A673 (cell line): Measurements from ENCODE around the gene OXCT1. TPM values are rescaled to one million over a fixed set of nuclear protein-coding genes. Genes with fewer than 3 reads are reported as not detected.

Source experiments
- BruUV-seq: library from RNA; stranded (reverse); fragments of 400-500 nt; replicated peaks from 2 replicates; lab custom pipeline; 2021; lab: Mats Ljungman, UMichigan
- CTCF ChIA-PET: fragments of 300-600 bp; sonication (Branson Sonifier 250); formaldehyde crosslinking; loops from one replicate; lab custom pipeline; 2022; ENCODE audit warnings: antibody characterized with exemption; lab: Charles Lee
- POLR2A ChIA-PET: fragments of 300-600 bp; sonication (Branson Sonifier 250); formaldehyde crosslinking; loops from one replicate; lab custom pipeline; 2022; ENCODE audit warnings: antibody characterized with exemption; ENCODE audit not compliant: low non-redundant PET; lab: Charles Lee
- DNase-seq: peaks from one replicate; pipeline ENCODE4 v3.0.0-alpha.2; 2015; ENCODE audit warnings: low spot score
- H3K27ac ChIP-seq: fragments of 200-600 bp; sonication (generic); 2 replicates; pipeline ENCODE4 v1.5.1; 2016; ENCODE audit warnings: mixed run types, low read depth, mild to moderate bottlenecking, mixed read lengths, antibody characterized with exemption, low read length; ENCODE audit not compliant: poor library complexity, severe bottlenecking
- H3K27me3 ChIP-seq: fragments of 200-600 bp; sonication (generic); replicated peaks from 2 replicates; pipeline ENCODE4 v1.6.1; 2017; ENCODE audit warnings: mixed run types, low read depth, mild to moderate bottlenecking, mixed read lengths, antibody characterized with exemption, low read length; ENCODE audit not compliant: insufficient read depth, poor library complexity
- H3K36me3 ChIP-seq: fragments of 200-600 bp; sonication (generic); 2 replicates; pipeline ENCODE4 v1.6.1; 2016; ENCODE audit warnings: mixed run types, mild to moderate bottlenecking, mixed read lengths, antibody characterized with exemption, low read length; ENCODE audit not compliant: insufficient read depth, poor library complexity, severe bottlenecking
- H3K4me1 ChIP-seq: fragments of 200-600 bp; sonication (generic); 2 replicates; pipeline ENCODE4 v1.6.1; 2017; ENCODE audit warnings: mixed run types, mild to moderate bottlenecking, mixed read lengths, antibody characterized with exemption, low read length; ENCODE audit not compliant: insufficient read depth, poor library complexity, severe bottlenecking
- H3K4me3 ChIP-seq: fragments of 200-600 bp; sonication (generic); 2 replicates; pipeline ENCODE4 v1.5.1; 2016; ENCODE audit warnings: low read depth, mixed run types, mild to moderate bottlenecking, mixed read lengths, low read length; ENCODE audit not compliant: poor library complexity, severe bottlenecking
- H3K9me3 ChIP-seq: fragments of 200-600 bp; sonication (generic); 2 replicates; pipeline ENCODE4 v1.6.1; 2016; ENCODE audit warnings: mixed run types, low read depth, mild to moderate bottlenecking, mixed read lengths, antibody characterized with exemption, low read length; ENCODE audit not compliant: poor library complexity, severe bottlenecking
- CTCF ChIP-seq: fragments of 300-800, 200-600 bp; sonication (generic); conservative IDR thresholded peaks from 2 replicates; pipeline ENCODE4 v1.5.1; 2017; ENCODE audit warnings: low read depth, mild to moderate bottlenecking, antibody characterized with exemption, low read length, moderate library complexity, mixed read lengths
- EZH2 ChIP-seq: fragments of 200-600 bp; sonication (generic); IDR thresholded peaks from 2 replicates; pipeline ENCODE4 v1.6.1; 2017; ENCODE audit warnings: borderline replicate concordance, low read depth, mild to moderate bottlenecking, mixed read lengths, antibody characterized with exemption, low read length; ENCODE audit not compliant: poor library complexity, severe bottlenecking
- intact Hi-C: fragments of 100-400 bp; cut with micrococcal nuclease; formaldehyde crosslinking; loops from one replicate; pipeline ENCODE4 v1.10.0; 2022; ENCODE audit not compliant: unreplicated experiment
- total RNA-seq: library from RNA; stranded (reverse); gene quantifications from 2 replicates; pipeline ENCODE4 v1.2.3, GENCODE V29; 2021

Gene OXCT1
- total RNA-seq, 1 experiment from 2014 or later, result 48.4 TPM

GRCh38 chr5:41896230-41896629 lies 26.0 kb upstream of the OXCT1 start:
- no peak for DNase-seq
- TF ChIP-seq CTCF, result no peak
- no peak overlapping the region for H3K27ac ChIP-seq
- H3K27me3 ChIP-seq, result no peaks in the 10 kb centered on the region
- no peaks in the 10 kb centered on the region for H3K36me3 ChIP-seq
- intact Hi-C loops, result no loop called here
- ChIA-PET POLR2A (no interaction called here), CTCF (no interaction called here)
- H3K9me3 ChIP-seq, result no peaks in the 10 kb centered on the region
- no TSS peak for BruUV-seq
- H3K4me1 ChIP-seq, result no peaks in the 10 kb centered on the region
- no peak overlapping the region for H3K4me3 ChIP-seq

GRCh38 chr5:41893074-41893851 lies 23.0 kb upstream of the OXCT1 start:
- Histone ChIP-seq H3K4me1 (no peaks in the 10 kb centered on the region), H3K27ac (no peak overlapping the region), H3K9me3 (no peaks in the 10 kb centered on the region), H3K36me3 (no peaks in the 10 kb centered on the region), H3K4me3 (no peak overlapping the region), H3K27me3 (no peaks in the 10 kb centered on the region)
- no peak for DNase-seq
- intact Hi-C loops, result no loop called here
- ChIA-PET POLR2A (no interaction called here), CTCF (no interaction called here)
- no TSS peak for BruUV-seq
- no peak for TF ChIP-seq CTCF
- TF ChIP-seq EZH2, result no peak

- TF ChIP-seq CTCF, result no peak
- no peak for TF ChIP-seq EZH2
- Histone ChIP-seq H3K4me1 (no peaks in the 10 kb centered on the region), H3K9me3 (no peaks in the 10 kb centered on the region), H3K36me3 (no peaks in the 10 kb centered on the region), H3K27me3 (no peaks in the 10 kb centered on the region), H3K4me3 (no peak overlapping the region), H3K27ac (no peak overlapping the region)
- ChIA-PET CTCF (no interaction called here), POLR2A (no interaction called here)
- no peak for DNase-seq
- BruUV-seq, result no TSS peak
- intact Hi-C loops, result no loop called here
These were observed 21.8 kb upstream of the OXCT1 start for GRCh38 chr5:41892031-41892430.
